ENCODE results near the gene BCOR.

- no peak for TF ChIP-seq CBX1 (IDR thresholded peaks at IDR 0.05; ENCODE audit: low read depth)
- no peak for TF ChIP-seq DPF2 (CRISPR knock-in tag; IDR thresholded peaks at IDR 0.05; ENCODE audit: borderline replicate concordance, low read depth)
- TF ChIP-seq CHCHD3 (CRISPR knock-in tag; IDR thresholded peaks at IDR 0.05) = no peak
- TF ChIP-seq REXO4 (CRISPR knock-in tag; IDR thresholded peaks at IDR 0.05; ENCODE audit: borderline replicate concordance) = no peak
These were observed 81.0 kb downstream of the BCOR start for GRCh38 chrX:40016749-40017148.
